Measurements from ENCODE around the gene SP2.

Gene SP2

DNA sequence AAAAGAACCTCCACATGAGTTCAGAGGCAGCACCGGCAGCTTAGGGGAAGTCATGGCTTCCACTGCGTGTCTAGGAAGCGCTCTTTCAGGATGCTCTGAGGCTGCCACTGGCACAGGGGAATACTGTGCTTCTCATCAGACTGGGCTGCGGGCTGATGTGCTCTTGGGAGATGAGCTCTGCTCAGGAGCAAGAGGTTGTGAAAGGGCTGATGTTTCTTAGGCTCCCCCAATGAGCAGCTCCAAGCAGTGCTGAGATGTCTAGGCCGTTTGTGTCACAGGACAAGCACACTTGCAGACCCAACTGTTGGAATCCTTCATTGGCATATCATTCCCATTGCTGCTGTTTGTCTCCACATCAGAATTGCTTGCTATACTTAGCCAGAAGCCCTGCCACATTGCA is 3.6 kb downstream of the SP2 start:
- TF ChIP-seq TAF1 (IDR thresholded peaks at IDR 0.05; ENCODE audit: low read depth, low read length) (no peak), POLR2AphosphoS5 (IDR thresholded peaks at IDR 0.05; ENCODE audit: low read depth, low read length) (no peak), SPI1 (IDR thresholded peaks at IDR 0.05; ENCODE audit: low read depth, low read length) (no peak), PAX5 (IDR thresholded peaks at IDR 0.05; ENCODE audit: insufficient read depth, low read length, severe bottlenecking) (no peak), POLR2A (IDR thresholded peaks at IDR 0.05; ENCODE audit: low read depth, low read length) (no peak)
- no peak for FAIRE-seq
- no peak for DNase-seq (ENCODE audit: insufficient read length, low spot score)

DNA sequence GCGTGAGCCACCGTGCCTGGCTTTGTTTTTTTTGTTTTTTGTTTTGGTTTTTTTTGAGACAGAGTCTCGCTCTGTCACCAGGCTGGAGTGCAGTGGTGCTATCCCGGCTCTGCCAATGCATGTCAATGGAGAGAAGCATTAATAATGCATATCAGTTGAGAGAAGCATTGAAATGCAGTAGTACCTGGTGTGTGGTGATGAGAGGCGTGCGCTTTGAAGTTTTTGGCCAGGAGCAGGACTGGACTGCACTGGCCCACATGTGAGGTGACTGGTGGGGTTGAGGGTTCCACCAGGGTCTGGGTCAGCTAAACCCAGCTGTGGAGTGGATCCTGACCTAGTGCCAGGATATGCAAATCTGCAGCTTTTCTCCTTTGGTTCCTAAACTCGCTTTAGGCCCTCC is 5.4 kb downstream of the SP2 start:
- TF ChIP-seq TAF1 (IDR thresholded peaks at IDR 0.05; ENCODE audit: low read depth, low read length) (no peak), POLR2AphosphoS5 (IDR thresholded peaks at IDR 0.05; ENCODE audit: low read depth, low read length) (no peak), SPI1 (IDR thresholded peaks at IDR 0.05; ENCODE audit: low read depth, low read length) (no peak)
- FAIRE-seq (no peak), DNase-seq (ENCODE audit: insufficient read length, low spot score) (no peak)

DNA sequence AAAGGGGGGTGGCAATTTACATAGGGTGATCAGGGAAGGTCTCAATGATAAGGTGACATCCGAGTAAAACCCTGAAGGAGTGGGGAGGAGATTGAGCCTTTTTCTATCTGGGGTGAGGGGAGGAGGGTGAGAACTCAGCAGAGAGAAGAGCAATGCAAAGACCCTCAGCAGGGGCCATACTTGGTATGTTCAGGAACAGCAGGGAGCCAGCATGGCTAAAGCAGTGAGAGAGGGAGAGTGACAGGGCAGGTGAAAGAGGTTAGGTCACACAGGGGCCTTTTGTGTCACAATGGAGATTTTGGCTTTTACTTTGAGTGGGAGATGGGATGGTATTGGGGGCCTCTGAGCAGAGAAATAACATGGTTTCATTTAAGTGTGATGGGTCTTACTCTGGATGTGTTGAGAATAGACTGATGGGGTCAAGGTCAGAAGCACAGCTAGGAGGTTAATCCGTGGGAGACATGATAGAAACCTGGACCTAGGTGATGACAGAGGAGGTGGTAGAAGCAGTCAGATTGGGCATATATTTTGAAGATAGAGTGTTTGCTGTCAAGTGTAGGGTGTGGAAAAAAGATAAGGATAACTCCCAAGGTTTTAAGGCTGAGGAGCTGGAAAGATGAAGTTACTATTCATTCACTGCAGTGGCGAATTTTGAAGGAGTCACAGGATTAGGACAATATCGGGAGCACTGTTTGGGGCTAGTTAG is 6.2 kb downstream of the SP2 start:
- FAIRE-seq: no peak
- no peak for DNase-seq (ENCODE audit: insufficient read length, low spot score)
- TF ChIP-seq SPI1 (IDR thresholded peaks at IDR 0.05; ENCODE audit: low read depth, low read length) (no peak), POLR2AphosphoS5 (IDR thresholded peaks at IDR 0.05; ENCODE audit: low read depth, low read length) (no peak), POU2F2 (IDR thresholded peaks at IDR 0.05; ENCODE audit: low read depth, low read length) (no peak), POLR2A (IDR thresholded peaks at IDR 0.05; ENCODE audit: low read depth, low read length) (peak; percentile 17; the same call in 1 of the 2 replicates), PAX5 (IDR thresholded peaks at IDR 0.05; ENCODE audit: insufficient read depth, low read length, severe bottlenecking) (no peak)

DNA sequence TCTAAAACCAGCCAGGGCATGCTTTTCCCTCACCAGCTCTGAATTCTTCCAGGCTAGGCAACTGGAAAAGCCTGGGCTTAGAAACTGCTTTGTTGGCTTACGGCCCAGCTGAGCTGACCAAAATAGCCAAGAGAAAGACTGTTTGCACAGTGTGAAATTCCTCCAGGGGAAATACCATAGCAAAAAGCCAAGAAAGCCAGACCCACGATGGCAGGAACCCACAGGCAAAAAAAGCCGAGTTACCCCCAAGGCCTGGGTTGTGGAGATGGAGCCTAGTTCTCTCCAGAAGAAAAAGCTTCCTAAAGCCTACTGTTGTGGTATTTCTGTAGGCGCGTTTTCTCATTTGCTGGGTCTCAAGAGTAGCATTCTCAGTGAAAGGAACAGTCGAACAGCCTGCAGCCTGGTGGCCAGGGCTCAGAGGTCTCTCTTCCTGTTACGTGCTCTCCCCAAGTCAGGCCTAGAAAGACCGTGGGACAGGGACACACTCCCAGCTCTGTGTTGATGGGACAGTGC is 9.2 kb downstream of the SP2 start:
- FAIRE-seq (no peak), DNase-seq (ENCODE audit: insufficient read length, low spot score) (no peak)
- TF ChIP-seq POLR2AphosphoS5 (IDR thresholded peaks at IDR 0.05; ENCODE audit: low read depth, low read length) (no peak), PAX5 (IDR thresholded peaks at IDR 0.05; ENCODE audit: insufficient read depth, low read length, severe bottlenecking) (no peak), POU2F2 (IDR thresholded peaks at IDR 0.05; ENCODE audit: low read depth, low read length) (no peak), TAF1 (IDR thresholded peaks at IDR 0.05; ENCODE audit: low read depth, low read length) (no peak), SPI1 (IDR thresholded peaks at IDR 0.05; ENCODE audit: low read depth, low read length) (no peak), POLR2A (IDR thresholded peaks at IDR 0.05; ENCODE audit: low read depth, low read length) (no peak)

DNA sequence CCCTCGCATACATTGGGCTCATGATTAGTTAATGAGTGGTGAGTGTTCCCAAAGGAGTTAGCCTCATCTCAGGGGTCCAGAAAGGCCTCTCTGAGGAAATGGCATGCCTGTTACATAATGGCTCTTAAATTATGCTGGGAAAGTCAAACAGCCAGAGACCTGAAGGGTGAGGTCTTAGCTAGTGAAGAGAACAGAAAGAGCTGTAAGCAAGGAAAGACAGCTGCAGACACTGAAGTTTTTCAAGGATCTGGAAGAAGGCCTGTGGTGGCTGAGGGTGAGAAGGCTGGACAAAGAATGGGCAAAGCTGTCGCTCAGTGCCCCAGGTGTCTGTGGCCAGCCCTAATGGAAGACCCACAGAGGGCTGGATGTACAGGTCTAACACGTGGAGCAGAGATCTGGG is 10.4 kb downstream of the SP2 start:
- no peak for DNase-seq (ENCODE audit: insufficient read length, low spot score)
- no peak for FAIRE-seq
- no peak for TF ChIP-seq SPI1 (IDR thresholded peaks at IDR 0.05; ENCODE audit: low read depth, low read length)
- TF ChIP-seq PAX5 (IDR thresholded peaks at IDR 0.05; ENCODE audit: insufficient read depth, low read length, severe bottlenecking): no peak
- TF ChIP-seq TAF1 (IDR thresholded peaks at IDR 0.05; ENCODE audit: low read depth, low read length): no peak
- no peak for TF ChIP-seq POU2F2 (IDR thresholded peaks at IDR 0.05; ENCODE audit: low read depth, low read length)
- TF ChIP-seq POLR2A (IDR thresholded peaks at IDR 0.05; ENCODE audit: low read depth, low read length): no peak
- no peak for TF ChIP-seq POLR2AphosphoS5 (IDR thresholded peaks at IDR 0.05; ENCODE audit: low read depth, low read length)

DNA sequence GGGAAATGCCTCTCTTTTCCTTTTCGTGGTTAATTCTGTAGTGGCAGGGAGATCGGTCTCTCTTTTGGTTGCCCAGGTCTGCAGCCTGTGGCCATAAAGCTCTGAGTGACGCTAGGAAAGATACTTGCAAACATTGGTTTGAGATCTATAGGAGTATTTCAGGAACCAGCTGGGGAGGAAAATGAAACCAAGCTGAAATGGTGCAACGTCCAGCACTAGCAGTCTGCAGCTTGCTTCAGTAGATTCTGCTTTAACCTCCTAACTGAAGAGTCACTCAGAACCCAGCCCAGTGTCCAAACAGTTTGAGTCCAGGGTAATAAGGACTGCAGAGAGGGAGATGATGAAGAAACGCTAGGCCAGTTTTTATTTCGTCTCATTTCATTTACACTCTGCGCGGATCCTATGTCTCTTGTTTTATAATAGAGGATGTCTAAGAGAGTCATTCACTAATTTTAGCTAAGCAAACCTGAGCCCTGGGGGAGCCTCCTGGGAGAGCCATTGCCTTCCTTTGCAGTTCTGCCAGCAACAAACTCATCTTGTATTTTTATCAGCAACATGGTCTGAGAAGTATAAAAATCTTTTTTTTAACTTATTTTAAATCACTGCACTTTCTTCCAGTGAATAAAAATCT is 12.0 kb downstream of the SP2 start:
- FAIRE-seq (no peak), DNase-seq (ENCODE audit: insufficient read length, low spot score) (no peak)
- TF ChIP-seq POU2F2 (IDR thresholded peaks at IDR 0.05; ENCODE audit: low read depth, low read length) (no peak), POLR2A (IDR thresholded peaks at IDR 0.05; ENCODE audit: low read depth, low read length) (no peak)

DNA sequence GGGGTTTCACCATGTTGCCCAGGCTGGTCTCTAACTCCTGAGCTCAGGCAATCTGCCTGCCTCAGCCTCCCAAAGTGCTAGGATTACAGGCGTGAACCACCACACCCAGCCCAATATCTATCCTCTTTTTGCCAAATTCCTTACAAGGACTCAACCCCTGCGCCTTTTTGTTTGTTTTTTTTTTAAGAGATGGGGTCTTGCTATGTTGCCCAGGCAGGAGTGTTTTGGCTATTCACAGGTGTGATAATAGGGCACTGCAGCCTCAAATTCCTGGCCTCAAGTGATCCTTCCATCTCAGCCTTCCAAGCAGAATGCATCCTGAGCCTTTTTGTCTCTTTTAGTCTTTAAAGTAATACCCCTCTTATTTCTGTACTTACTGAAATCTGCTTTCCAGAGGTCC is 17.0 kb downstream of the SP2 start:
- no peak for DNase-seq (ENCODE audit: insufficient read length, low spot score)
- TF ChIP-seq SPI1 (IDR thresholded peaks at IDR 0.05; ENCODE audit: low read depth, low read length) (no peak), POLR2AphosphoS5 (IDR thresholded peaks at IDR 0.05; ENCODE audit: low read depth, low read length) (no peak), TAF1 (IDR thresholded peaks at IDR 0.05; ENCODE audit: low read depth, low read length) (no peak), POU2F2 (IDR thresholded peaks at IDR 0.05; ENCODE audit: low read depth, low read length) (no peak), POLR2A (IDR thresholded peaks at IDR 0.05; ENCODE audit: low read depth, low read length) (no peak)
- no peak for FAIRE-seq

DNA sequence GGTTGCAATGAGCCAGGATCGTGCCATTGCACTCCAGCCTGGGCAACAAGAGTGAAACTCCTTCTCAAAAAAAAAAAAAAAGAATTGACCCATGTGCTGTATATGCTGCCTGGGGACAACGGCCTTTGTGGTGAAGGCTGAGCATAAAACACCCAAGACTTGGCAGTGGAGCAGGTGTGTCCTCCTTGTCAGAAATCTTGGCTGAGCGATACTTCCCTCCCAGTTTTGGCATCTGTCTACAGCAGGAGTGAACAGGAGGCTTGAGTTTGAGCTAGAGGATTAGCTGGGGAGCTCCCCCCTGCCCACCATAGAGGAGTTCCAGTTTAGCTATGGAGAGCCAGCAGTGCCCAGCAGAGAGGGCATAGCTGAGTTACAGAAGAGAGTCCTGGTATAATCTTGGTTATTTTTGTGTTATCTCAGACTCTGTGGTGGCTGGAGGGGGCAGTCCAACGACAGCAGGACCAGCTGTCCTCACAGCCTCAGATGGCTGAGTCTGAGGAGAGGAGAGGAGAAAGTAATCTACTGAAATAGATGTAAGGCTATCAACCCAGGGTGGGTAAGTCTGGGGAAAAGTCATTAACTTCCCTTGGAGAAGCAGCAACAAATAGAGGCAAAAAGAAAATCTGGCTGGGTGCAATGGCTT is 18.4 kb downstream of the SP2 start:
- no peak for TF ChIP-seq POU2F2 (IDR thresholded peaks at IDR 0.05; ENCODE audit: low read depth, low read length)
- no peak for TF ChIP-seq POLR2A (IDR thresholded peaks at IDR 0.05; ENCODE audit: low read depth, low read length)
- TF ChIP-seq PAX5 (IDR thresholded peaks at IDR 0.05; ENCODE audit: insufficient read depth, low read length, severe bottlenecking): no peak
- TF ChIP-seq POLR2AphosphoS5 (IDR thresholded peaks at IDR 0.05; ENCODE audit: low read depth, low read length): no peak
- no peak for TF ChIP-seq SPI1 (IDR thresholded peaks at IDR 0.05; ENCODE audit: low read depth, low read length)
- no peak for TF ChIP-seq TAF1 (IDR thresholded peaks at IDR 0.05; ENCODE audit: low read depth, low read length)
- DNase-seq (ENCODE audit: insufficient read length, low spot score): no peak
- no peak for FAIRE-seq

DNA sequence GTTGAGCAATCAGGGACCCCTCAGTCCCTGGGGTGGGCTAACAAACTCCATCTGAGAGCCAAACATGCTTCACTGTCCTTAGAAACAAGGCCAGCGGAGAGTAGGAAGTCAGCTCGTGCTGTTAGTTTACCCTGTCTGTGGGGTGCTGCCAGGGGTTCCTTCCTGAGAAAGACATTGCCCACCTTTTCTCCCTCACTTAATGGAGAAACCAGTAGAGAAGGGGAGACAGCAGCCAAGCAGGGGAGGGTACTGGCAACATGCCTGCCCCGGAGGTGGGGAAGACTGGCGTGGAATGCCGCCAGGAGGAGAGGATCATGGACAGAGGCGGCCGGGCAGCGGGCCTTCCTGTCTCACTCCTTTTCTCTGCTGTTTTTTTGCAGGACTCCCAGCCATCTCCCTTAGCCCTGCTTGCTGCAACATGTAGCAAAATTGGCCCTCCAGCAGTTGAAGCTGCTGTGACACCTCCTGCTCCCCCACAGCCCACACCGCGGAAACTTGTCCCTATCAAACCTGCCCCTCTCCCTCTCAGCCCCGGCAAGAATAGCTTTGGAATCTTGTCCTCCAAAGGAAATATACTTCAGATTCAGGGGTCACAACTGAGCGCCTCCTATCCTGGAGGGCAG is 19.9 kb downstream of the SP2 start:
- no peak for TF ChIP-seq POU2F2 (IDR thresholded peaks at IDR 0.05; ENCODE audit: low read depth, low read length)
- no peak for TF ChIP-seq POLR2A (IDR thresholded peaks at IDR 0.05; ENCODE audit: low read depth, low read length)
- no peak for TF ChIP-seq TAF1 (IDR thresholded peaks at IDR 0.05; ENCODE audit: low read depth, low read length)
- TF ChIP-seq SPI1 (IDR thresholded peaks at IDR 0.05; ENCODE audit: low read depth, low read length): no peak
- TF ChIP-seq PAX5 (IDR thresholded peaks at IDR 0.05; ENCODE audit: insufficient read depth, low read length, severe bottlenecking): no peak
- no peak for TF ChIP-seq POLR2AphosphoS5 (IDR thresholded peaks at IDR 0.05; ENCODE audit: low read depth, low read length)
- no peak for FAIRE-seq
- no peak for DNase-seq (ENCODE audit: insufficient read length, low spot score)

Data from GM12891 (cell line).